ENCODE data around the gene SLC6A8.
"Not testable (repeated sequence)": the region's sequence is repeated elsewhere in the genome, so short reads cannot be mapped to it uniquely, and the experiment has no call there.

Gene SLC6A8

DNA sequence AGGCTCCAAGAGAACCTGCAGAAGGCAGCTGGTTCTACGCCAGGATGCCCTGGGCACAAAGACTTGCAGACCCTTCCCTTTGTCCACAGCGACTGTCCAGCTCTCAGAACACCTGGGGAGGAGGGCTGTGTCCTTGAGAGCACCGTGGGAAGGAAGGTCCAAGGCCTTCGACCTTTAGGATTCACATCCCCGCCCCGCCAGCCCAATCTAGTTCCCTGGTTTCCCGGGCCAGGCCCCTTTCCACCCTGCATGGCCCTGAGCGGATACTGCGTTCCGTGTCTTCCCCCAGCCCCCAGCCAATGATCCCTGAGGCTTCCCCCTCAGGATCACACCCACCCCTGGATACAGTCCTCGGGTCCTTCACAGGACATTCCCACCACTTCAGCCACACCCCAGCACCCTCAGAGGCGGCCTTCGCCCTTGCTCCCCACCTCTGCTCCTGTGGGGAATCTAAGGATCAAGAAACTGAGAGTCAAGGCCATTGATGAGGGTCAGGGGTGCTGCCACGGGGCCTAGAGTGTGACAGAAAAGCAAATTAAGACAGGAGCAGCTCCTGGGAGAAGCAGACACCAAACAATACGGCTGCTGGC lies 46.0 kb downstream of the SLC6A8 start:
- DNase-seq, result no peak

DNA sequence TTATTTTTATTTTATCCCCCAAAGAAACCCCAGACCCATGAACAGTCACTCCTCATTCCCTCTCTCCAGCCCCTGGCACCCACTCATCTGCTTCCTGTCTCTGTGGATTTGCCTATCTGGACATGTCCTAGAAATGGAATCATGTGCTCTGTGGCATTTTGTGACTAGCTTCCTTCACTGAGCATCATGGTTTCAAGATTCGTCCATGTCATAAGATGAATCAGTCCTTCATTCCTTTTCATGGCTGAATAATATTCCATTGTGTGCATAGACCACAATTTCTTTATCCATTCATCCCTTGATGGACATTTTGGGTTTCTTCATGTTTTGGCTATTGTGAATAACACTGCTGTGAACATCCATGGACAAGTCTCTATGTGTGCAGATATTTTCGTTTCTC lies 47.1 kb downstream of the SLC6A8 start:
- DNase-seq, result no peak

- DNase-seq, result no peak
Measured at GRCh38 chrX:153735274-153735673, 47.5 kb downstream of the SLC6A8 start.

GRCh38 chrX:153736071-153736820 lies 48.5 kb downstream of the SLC6A8 start:
- no peak for DNase-seq

DNA sequence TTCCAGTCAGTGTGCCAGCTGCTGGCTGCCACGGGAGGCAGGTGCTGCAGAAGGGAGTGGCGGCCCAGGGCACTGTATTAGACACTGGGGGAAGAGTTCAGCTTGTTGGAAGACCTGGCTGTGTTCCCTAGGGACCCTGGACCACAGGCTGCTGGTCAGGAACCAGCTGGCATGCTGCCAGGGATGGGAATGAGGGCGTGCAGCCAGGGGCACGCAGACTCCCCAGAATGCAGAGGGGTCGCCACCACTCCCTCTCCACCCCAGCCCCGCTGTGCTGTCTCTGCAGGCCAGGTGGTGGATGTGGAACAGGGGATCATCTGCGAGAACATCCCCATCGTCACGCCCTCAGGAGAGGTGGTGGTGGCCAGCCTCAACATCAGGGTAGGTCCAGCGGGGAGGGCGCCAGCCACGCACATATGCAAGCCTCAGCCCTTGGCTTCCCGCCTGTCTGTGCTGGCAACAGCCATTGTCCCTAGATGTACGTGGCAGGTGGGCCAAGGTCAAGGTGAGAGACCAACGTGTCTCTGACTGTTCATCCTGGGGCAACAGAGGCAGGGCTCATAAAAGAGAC lies 49.2 kb downstream of the SLC6A8 start:
- no peak for DNase-seq

DNA sequence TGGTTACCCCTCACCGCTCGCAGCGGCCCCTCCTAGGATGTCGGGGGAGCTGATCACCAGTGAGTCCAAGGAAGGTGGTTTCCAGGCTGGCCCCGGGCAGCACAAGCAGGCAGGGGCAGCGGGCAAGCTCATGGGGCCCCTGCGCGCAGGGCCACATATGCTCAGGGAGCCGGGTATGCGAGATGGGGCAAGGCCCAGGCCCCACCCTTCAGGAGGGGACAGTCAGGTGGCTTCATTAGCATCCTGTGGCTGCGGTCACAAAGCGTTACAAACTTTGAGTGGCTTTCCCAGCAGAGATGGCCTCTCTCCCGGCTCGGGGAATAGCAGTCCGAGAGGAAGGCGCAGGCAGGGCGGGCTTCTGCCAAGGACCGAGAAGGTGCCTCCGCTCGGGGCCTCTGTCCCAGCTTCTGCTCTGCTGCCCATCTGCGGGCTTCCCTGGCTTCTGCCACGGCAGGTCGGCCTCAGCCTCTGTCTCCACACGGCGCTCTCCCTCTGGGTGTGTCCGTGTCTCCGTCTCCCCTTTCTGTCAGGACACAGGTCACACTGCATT lies 50.4 kb downstream of the SLC6A8 start:
- no peak for DNase-seq

DNA sequence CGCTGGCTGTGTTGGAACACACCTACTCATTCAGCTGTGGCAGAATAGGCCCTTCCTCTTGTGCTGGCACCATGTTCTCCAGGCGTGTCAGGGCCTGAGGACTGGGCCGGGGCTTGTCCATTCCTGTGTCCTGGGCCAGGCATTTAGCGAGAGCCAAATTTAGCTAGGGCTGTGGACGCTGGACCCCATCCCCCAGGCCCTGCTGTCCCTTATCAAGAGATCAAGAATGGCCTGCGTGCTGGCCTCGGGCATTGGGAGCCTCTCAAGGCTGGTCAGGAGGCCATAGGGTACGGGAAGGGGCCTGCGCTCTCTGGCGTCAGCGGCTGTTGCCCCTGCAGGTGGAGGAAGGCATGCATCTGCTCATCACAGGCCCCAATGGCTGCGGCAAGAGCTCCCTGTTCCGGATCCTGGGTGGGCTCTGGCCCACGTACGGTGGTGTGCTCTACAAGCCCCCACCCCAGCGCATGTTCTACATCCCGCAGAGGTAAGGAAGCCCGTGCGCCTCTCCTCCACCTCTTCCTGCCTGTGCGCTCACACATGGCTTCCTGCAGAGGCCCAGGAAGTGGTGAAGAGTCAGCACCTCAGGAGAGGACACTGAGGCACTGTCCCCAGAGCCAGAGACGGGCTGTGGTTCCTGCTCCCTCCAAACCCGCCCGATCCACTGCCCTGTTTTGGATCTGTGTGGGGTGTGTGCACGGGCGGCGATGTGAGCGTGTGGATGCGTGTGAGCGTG lies 52.2 kb downstream of the SLC6A8 start:
- no peak for DNase-seq

- no peak for DNase-seq
Measured at GRCh38 chrX:153740631-153741222, 53.0 kb downstream of the SLC6A8 start.

GRCh38 chrX:153741446-153741845 lies 53.7 kb downstream of the SLC6A8 start:
- no peak for DNase-seq

DNA sequence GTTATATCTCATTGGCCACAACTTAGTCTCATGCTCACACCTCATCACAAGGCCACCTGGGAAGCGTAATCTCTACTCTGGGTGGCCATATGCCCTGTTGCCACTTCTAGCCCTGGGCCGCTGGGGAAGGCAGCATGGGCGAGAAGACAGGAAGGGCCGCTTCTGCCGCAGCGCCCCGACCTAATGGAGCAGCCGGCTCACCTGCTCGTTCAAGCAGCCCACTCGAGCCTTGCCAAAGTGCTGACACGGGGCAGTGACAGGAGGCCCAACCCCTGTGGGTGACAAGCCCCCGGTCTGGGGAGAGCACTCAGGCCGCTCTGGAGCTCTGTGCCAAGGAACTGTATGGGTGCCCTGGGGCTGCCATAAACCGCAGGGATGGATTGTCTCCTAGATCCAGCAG lies 54.4 kb downstream of the SLC6A8 start:
- not testable (repeated sequence) for DNase-seq

GRCh38 chrX:153742796-153743467 lies 55.2 kb downstream of the SLC6A8 start:
- DNase-seq, result not testable (repeated sequence)

DNA sequence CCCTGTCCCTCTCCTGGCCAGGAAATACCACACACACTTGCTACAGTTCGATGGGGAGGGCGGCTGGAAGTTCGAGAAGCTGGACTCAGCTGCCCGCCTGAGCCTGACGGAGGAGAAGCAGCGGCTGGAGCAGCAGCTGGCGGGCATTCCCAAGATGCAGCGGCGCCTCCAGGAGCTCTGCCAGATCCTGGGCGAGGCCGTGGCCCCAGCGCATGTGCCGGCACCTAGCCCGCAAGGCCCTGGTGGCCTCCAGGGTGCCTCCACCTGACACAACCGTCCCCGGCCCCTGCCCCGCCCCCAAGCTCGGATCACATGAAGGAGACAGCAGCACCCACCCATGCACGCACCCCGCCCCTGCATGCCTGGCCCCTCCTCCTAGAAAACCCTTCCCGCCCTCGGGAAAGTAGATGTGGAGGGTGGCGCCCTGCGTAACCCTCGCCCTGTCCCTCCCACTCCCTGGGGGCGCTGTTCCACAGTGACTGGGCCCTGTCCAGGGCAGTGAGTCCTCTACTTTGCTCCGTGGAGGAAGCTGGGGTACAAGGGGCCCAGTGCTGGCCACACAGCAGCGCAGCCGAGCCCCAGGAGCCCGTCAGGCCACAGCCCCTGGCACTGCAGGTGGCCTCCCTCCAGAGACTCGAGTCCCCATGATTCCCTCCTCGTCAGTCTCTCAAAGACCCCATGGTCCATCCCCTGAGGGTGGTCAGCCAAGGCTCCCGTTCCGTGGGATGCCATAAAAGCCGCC lies 55.9 kb downstream of the SLC6A8 start:
- DNase-seq, result not testable (repeated sequence)

GRCh38 chrX:153744210-153745066 lies 56.7 kb downstream of the SLC6A8 start:
- DNase-seq, result no peak

DNA sequence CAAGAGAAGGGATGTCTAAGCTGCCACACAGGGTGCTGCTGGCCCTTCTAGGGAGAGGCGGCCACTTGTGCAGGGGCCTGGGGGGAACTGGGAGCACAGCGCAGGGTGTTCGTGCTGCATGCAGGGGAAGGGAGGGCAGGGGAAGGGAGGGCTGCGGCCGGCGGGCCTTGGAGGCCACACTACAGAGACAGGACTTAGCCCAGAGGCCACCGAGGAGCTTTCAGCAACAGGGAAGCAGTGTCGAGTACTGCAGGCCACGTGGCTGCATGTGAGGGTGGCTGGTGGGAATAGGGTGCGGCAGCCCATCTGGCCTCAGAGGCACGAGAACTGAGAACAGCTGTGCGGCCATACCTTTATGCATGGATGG lies 57.3 kb downstream of the SLC6A8 start:
- not testable (repeated sequence) for DNase-seq
